HepG2 (cell line): ENCODE results near the gene DNAAF8. TPM values are rescaled to one million over a fixed set of nuclear protein-coding genes. Genes with fewer than 3 reads are reported as not detected.
A peak's percentile ranks its signal among the peaks of the same experiment; 100 is the strongest.

Experiments
- ARID4A ChIP-seq: sonication (generic); formaldehyde crosslinking; IDR thresholded peaks from 2 replicates; pipeline ENCODE4 v1.5.0; 2020; ENCODE audit warnings: mild to moderate bottlenecking, missing genetic modification reagents, borderline replicate concordance
- ARNTL ChIP-seq: sonication (generic); formaldehyde crosslinking; IDR thresholded peaks from 2 replicates; pipeline ENCODE4 v1.4.0; 2020; ENCODE audit warnings: mild to moderate bottlenecking, missing genetic modification reagents
- HMG20A ChIP-seq: IDR thresholded peaks from 2 replicates; pipeline ENCODE4 v1.6.1; 2016; ENCODE audit warnings: borderline replicate concordance
- HNF1B ChIP-seq: sonication (generic); formaldehyde crosslinking; IDR thresholded peaks from 2 replicates; pipeline ENCODE4 v1.5.1; 2020; ENCODE audit warnings: mild to moderate bottlenecking, moderate library complexity, missing genetic modification reagents
- HNRNPK ChIP-seq: fragments of 200-400 bp; formaldehyde crosslinking; IDR thresholded peaks from 2 replicates; pipeline ENCODE4 v1.6.1; 2018; ENCODE audit warnings: low read length, low read depth, moderate library complexity, mild to moderate bottlenecking; ENCODE audit not compliant: poor library complexity, severe bottlenecking
- JUN ChIP-seq: sonication (generic); formaldehyde crosslinking; IDR thresholded peaks from 2 replicates; pipeline ENCODE4 v1.4.0; 2020; ENCODE audit warnings: mild to moderate bottlenecking, missing genetic modification reagents
- KDM1A ChIP-seq: IDR thresholded peaks from 2 replicates; pipeline ENCODE4 v1.6.1; 2016; ENCODE audit warnings: missing compliant biosample characterization
- NRL ChIP-seq: sonication (generic); formaldehyde crosslinking; IDR thresholded peaks from 2 replicates; pipeline ENCODE4 v1.5.0; 2020; ENCODE audit warnings: missing genetic modification reagents, mild to moderate bottlenecking, moderate library complexity, borderline replicate concordance
- POLR2A ChIP-seq, 2 experiments: IDR thresholded peaks; 2 replicates each; pipeline ENCODE4 v1.6.1; 2011; ENCODE audit warnings: low read depth in 2 of 2, low read length in 2 of 2, mild to moderate bottlenecking in 1 of 2, moderate library complexity in 1 of 2; ENCODE audit not compliant: insufficient read depth in 1 of 2
- RBFOX2 ChIP-seq: fragments of 200-400 bp; formaldehyde crosslinking; IDR thresholded peaks from 2 replicates; pipeline ENCODE4 v1.6.1; 2017; ENCODE audit warnings: low read depth, mild to moderate bottlenecking, low read length
- RFX1 ChIP-seq: fragments of 450-650 bp; IDR thresholded peaks from 2 replicates; pipeline ENCODE4 v1.6.1; 2017
- SIN3A ChIP-seq: IDR thresholded peaks from 2 replicates; pipeline ENCODE4 v1.6.1; 2011; ENCODE audit warnings: low read depth, mild to moderate bottlenecking, control low read depth, low read length, borderline replicate concordance
- SP2 ChIP-seq: sonication (generic); formaldehyde crosslinking; IDR thresholded peaks from 2 replicates; pipeline ENCODE4 v1.5.1; 2020; ENCODE audit warnings: mild to moderate bottlenecking, missing genetic modification reagents
- SP5 ChIP-seq: IDR thresholded peaks from 2 replicates; pipeline ENCODE4 v1.6.1; 2016; ENCODE audit warnings: low read depth, borderline replicate concordance
- TGIF2 ChIP-seq: IDR thresholded peaks from 2 replicates; pipeline ENCODE4 v1.6.1; 2016; ENCODE audit warnings: control low read depth, missing compliant biosample characterization
- ZFP41 ChIP-seq: sonication (generic); formaldehyde crosslinking; IDR thresholded peaks from 2 replicates; pipeline ENCODE4 v1.4.0; 2020; ENCODE audit warnings: mild to moderate bottlenecking, missing genetic modification reagents, borderline replicate concordance
- ZNF296 ChIP-seq: sonication (generic); formaldehyde crosslinking; conservative IDR thresholded peaks from 2 replicates; pipeline ENCODE4 v1.5.0; 2020; ENCODE audit warnings: mild to moderate bottlenecking, missing genetic modification reagents
- ZNF639 ChIP-seq: conservative IDR thresholded peaks from 2 replicates; pipeline ENCODE4 v1.6.1; 2018; ENCODE audit warnings: missing genetic modification reagents
- ZNF747 ChIP-seq: sonication (generic); formaldehyde crosslinking; IDR thresholded peaks from 2 replicates; pipeline ENCODE4 v1.8.1; 2023; ENCODE audit warnings: missing genetic modification reagents, mild to moderate bottlenecking, borderline replicate concordance
- ZNF879 ChIP-seq: sonication (generic); formaldehyde crosslinking; IDR thresholded peaks from 2 replicates; pipeline ENCODE4 v1.8.1; 2023; ENCODE audit warnings: missing genetic modification reagents
- polyA plus RNA-seq, 8 experiments: library from polyadenylated mRNA; depleted of rRNA in 3 of 8; stranded (reverse) in 7 of 8; unstranded in 1 of 8; fragments of >200 nt; fragmentation: Illumina TruSeq in 4 of 8; extraction: Trizol in 4 of 8; gene quantifications; 2 replicates each; pipeline versions ENCODE4 v1.2.1 to v1.2.3, GENCODE V29; 2011 to 2016; ENCODE audit warnings: low read depth in 4 of 8, missing spikeins in 1 of 8, mixed read lengths in 1 of 8; ENCODE audit not compliant: insufficient read depth in 1 of 8
- total RNA-seq, 5 experiments: library from RNA; depleted of rRNA; stranded (reverse); fragments of >200 nt; fragmentation: Illumina TruSeq; extraction: Trizol; gene quantifications; 2 replicates each; pipeline ENCODE4 v1.2.3, GENCODE V29; 2016; ENCODE audit warnings: low read depth in 1 of 5

DNAAF8 gene
- total and polyA plus RNA-seq, 2 of the 13 experiments (the other 11 are each of a cell fraction or from before 2014, with no cell fraction given) = 0.44 TPM; not detected in 1

- peak; percentile 51 for TF ChIP-seq ARID4A (CRISPR knock-in tag)
- no peak for TF ChIP-seq RBFOX2
- 0 out of 2 replicates have a peak, but pooled peaks have one; percentile 18 for TF ChIP-seq ARNTL
- TF ChIP-seq HNRNPK = no peak
- 0 out of 2 replicates have a peak, but pooled peaks have one; percentile 46 for TF ChIP-seq ZNF639
- TF ChIP-seq ZNF747 = no peak
- 0 out of 2 replicates have a peak, but pooled peaks have one; percentile 6 for TF ChIP-seq TGIF2
- no peak for TF ChIP-seq ZNF879 (CRISPR knock-in tag)
- TF ChIP-seq POLR2A (IDR thresholded peaks at IDR 0.05; ENCODE audit: insufficient read depth in 1 of 2, low read depth in 2 of 2, low read length in 2 of 2) = peak in 1 of 2 experiments; percentile 67; a peak in 1 of 4 replicates
- TF ChIP-seq ZFP41 = no peak
- TF ChIP-seq RFX1 = peak; percentile 85
- TF ChIP-seq NRL (CRISPR knock-in tag) = 0 out of 2 replicates have a peak, but pooled peaks have one; percentile 40
- no peak for TF ChIP-seq ZNF296 (CRISPR knock-in tag)
- TF ChIP-seq SP2 (CRISPR knock-in tag) = no peak
- 0 out of 2 replicates have a peak, but pooled peaks have one; percentile 13 for TF ChIP-seq HMG20A
- TF ChIP-seq HNF1B (CRISPR knock-in tag) = 0 out of 2 replicates have a peak, but pooled peaks have one; percentile 29
- peak; percentile 13; the same call in 1 of the 2 replicates for TF ChIP-seq SP5 (CRISPR knock-in tag)
- no peak for TF ChIP-seq JUN (CRISPR knock-in tag)
- 0 out of 2 replicates have a peak, but pooled peaks have one; percentile 27 for TF ChIP-seq KDM1A (CRISPR knock-in tag)
- TF ChIP-seq SIN3A = peak; percentile 97
- TF ChIP-seq, all 625 proteins: peak for 31
Measured at GRCh38 chr16:4734730-4735535, 596 bp downstream of the DNAAF8 start (continued).
